ENCODE measurements around the gene EIPR1.

Gene EIPR1

DNA sequence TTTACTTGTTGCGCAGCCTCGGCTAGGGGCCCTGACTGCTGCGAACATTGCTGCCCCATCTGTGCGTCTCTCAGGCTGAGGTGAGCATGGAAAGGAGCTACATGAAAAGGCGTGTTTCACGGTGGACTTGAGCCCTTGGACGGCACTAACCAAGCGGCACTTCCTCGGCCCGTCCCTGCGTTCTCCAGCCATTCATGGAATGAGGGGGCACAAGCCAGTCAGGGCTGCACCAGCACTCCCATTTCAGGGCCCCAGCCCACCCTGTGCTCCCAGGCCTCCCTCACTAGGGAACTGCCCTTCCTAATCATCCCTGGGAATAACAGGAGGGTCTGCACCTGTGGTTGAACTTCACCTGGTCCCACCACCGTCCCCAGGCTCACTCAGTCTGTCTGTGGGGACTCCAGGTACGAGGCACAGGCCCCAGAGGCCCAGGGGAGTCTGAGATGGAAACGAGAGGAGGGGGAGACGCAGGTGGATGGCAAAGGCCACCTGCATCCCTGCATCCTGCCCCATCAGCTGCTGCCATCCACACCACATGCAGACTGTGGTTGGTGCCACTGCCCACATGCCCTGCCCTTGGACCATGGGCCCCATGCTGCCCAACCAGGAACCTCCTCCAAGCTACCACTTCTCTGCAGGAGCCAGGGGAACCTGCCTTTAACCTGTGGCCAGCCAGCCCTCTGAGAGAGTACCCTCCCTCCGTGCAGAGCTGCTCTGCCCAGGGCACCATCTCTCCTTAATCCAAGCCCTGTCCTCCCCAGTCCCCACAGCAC is 99.7 kb downstream of the EIPR1 start:
- DNase-seq (ENCODE audit: low read depth in 4 of 4, low spot score in 1 of 4) = no peak

DNA sequence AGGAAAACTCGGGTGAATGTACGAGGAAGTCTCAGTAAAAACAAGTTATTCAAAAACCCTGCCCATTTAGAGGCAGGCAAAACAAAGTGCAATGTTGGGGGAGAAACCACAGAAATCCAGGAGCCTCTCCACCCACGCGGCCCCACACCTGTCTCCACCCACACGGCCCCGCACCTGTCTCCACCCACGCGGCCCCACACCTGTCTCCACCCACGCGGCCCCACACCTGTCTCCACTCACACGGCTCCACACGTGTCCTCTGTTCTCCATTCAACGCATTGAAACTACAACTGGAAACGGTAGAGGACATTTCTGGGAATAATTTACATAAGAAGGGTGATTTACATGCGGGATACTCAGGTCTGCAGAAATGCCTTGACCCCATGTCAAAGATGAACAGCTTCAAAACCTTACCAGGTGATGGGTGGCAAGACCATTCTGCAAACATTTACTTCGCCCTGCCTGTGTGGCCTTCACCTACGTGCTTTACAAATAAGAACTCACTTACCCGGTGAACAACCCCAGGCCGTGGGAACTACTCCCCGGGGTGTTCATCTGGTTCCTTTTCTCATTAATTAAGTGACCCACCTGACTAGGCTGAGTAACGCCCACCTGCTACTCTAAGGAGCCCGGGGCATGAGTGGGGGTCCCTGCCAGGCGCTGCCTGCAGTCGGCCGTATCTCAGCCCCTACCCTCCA is 100.4 kb downstream of the EIPR1 start:
- no peak for DNase-seq (ENCODE audit: low read depth in 4 of 4, low spot score in 1 of 4)

DNA sequence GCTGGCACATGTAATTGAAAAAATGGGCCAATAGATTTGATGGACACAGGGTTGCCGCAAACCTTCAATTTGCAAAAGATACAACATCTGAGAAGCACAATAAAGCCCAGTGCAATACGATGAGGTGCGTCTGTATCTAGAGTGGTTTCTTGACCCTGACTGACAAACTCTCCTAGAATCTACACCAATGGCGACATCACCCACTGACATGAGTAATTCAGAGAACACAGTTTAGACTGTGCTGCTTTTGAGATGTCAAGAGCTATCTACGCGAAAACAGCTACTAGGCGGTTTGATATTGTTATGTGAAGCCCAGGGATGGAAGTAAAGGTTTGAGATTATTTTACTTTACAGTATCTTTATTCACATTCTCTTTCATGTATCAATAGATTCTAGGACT is 104.9 kb downstream of the EIPR1 start:
- DNase-seq (ENCODE audit: low read depth in 4 of 4, low spot score in 1 of 4) = no peak

DNA sequence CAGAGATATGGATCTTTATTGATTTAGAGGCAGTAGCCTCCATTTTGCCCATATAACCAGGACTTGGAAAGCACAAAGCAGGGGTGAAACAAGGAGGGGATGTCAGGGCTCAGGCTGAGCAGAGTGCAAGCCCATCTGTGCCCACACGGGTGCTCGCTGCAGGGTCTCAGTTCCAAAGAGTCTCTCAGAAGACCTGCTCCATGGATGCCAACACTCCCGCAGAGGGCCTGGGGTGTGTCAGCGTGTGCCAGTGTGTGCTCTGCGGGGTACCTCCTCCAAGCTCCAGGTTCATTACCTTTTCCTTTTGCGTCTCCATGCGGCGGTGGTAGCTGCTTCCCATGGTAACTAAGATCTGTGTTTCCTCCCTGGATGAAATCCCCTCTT is 107.5 kb downstream of the EIPR1 start:
- no peak for DNase-seq (ENCODE audit: low read depth in 4 of 4, low spot score in 1 of 4)

DNA sequence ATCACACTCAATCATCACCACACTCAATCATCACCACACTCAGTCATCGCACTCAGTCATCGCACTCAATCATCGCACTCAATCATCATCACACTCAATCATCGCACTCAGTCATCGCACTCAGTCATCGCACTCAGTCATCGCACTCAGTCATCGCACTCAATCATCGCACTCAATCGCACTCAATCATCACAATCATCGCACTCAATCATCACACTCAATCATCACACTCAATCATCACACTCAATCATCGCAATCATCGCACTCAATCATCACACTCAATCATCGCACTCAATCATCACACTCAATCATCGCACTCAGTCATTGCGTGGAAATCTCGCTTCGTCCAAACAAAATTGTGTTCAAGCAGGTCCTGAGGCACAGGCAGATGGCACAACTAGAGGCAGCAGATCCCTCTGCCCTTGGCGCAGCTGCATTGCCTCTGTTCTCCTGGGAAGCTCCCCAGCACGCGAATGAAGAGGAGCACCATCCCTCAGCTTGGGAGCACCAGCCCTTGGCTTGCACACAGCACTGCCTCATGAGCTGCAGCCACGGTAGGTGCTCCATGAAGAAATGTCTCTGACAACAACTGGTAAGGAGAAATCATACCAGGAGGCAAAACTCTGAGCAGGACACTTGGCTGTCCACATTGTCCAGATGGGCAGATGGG is 108.1 kb downstream of the EIPR1 start:
- no peak for DNase-seq (ENCODE audit: low read depth in 4 of 4, low spot score in 1 of 4)

DNA sequence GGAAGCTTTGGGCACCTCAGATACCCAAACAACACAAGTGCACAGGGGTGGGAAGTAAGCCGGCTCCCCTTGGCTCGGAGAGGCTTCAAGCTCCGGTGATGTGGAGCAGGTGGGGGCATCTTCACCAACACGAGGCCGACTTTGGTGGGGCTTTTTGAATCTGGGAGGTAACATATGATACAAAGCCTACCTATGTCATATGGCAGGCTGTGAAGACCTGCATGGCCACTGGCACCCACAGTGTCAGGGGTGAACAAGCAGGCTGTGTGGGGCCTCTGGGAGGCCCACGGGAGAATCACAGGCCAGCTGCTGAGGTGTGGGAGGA is 109.0 kb downstream of the EIPR1 start:
- DNase-seq (ENCODE audit: low read depth in 4 of 4, low spot score in 1 of 4) = no peak

DNA sequence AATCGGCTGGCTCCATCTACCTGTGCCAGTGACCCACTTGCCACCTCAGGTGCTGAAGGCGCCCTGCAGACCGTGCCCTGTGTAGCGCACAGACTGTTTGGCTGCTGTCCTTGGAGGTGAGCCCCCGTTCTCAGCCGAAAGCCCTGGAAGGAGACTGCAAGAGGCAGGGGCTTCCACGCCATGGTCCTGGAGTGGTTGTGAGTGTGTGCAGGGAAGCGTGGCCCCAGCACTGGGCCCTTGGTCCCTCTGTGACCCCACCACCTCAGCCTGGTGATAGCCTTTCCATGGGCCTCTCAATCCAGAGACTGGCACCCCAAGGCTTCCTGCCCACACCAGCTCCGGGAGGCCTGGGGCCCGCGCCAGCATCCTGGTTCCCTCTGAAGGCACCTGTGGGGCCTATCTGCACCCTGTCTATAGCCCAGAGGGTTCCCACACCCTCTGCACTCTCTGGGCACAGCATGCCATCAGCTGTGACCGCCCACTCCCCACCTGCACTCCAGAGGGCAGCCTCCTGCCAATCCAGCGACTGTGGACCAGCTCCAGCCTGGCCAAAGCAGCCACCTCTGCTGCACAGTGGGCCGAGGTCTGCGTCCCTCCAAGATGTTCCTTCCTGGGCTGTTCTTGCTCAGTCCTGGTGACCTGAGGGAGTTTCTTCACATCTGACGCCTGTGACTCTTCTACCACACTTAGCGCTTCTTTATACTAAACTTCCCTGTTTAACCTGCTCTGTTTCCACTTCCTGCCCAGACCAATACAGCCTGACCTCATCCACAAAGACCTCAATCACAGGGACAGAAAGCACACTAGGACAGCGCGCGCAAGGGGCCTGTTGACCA is 109.5 kb downstream of the EIPR1 start:
- DNase-seq (ENCODE audit: low read depth in 4 of 4, low spot score in 1 of 4) = no peak

DNA sequence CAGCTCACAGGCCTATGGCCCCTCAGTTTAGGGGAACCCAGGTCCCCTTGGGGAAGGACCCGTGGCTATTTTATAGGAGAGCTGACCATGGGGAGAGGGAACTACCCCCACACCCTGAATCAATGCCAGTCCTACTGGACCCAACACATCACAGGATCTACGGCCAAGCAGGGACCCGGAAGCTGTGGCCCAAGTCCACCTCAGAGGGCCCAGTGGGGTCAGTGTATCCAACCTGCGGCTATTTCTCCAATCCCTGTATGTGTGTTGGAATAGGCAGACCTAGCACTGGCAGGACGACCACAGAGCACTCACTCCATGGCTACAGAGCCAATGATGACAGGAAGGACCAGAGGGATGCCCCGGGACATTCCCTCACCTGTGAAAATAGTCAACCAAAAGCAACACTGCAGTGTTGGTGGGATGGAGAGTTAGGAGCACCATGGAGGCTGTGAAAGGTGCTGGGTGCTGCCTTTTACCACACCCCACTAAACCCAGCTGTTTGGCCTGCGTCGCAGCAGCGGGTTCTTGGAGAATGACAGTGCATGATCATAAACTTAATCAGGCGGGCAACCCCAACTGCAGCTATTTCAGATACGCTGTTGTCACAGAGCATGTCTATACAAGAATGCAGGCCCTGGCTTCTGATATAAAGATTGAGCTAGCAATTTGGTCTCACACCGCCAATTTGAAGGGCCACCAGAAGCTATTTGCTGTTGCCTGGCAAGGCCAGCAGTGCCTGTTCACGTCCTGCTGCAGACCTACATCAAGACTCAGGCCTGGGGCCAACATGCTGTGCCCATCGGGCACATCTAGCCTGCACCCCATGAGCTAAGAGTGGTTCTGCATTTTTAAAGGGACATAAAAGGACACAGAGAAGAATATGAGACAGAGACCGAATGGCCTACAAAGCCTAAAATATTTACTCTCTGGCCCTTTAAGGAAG is 110.4 kb downstream of the EIPR1 start:
- DNase-seq (ENCODE audit: low read depth in 4 of 4, low spot score in 1 of 4) = no peak

DNA sequence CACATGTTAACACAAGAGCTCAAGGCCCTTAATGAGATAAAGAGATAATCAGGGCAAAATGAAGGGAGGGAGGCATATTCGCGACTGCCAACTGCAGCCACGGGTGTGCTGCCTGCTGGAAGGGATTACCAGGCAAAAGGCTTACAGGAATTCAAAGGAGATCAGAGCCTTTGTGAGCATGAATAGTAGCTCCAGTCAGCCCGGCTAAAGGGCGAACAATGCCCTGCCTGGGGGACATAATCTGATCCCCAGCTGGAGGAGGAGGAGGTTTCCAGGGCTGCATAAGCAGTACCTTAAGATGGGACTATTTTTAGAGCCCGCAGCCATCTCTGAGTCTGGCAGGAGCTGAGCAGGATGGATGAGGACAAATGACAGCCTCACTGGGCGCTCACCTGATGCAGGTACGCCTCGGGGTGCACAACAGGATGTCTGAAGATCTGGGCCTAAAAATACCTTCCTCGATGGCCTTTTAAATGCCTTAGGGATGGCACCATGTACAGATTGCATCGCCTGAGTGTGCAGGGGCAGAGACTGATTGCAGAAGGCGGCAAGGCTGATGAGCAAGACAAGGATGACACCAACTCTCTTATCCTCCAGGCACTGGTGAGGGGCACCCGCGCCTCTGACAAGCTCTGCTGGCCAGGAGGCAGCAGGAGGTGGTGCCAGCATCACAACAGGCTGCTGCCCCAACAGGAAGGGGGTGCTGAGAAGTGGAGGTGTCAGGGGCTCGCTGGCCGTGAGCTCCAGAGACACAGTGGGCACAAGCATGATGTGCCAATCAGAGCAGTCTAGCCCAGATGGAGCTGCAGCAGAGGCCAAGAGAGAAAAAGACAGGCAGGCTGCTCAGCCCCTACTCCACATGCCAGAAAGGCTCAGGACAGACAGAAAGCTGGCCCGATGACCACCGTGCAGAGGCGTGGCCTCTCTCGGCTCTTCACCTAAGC is 111.4 kb downstream of the EIPR1 start:
- DNase-seq (ENCODE audit: low read depth in 4 of 4, low spot score in 1 of 4) = no peak

DNA sequence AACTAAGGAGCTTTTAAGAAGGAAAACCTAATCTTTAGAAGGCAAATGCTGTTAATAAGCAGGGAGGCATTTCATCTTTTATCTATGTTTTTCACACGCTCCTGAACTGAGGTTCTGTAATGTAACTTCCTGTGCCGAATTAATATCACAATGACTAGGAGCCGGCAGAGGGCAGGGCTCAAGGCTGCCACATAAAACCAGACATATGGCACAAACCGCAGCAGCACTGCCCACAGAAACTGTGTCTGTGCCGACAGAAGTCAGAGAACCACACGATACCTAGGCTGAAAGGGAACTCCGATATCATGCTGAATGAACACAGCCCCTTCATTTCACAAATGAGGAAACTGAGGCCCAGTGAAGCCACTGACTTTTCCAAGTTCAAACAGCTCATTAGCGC is 112.1 kb downstream of the EIPR1 start:
- DNase-seq (ENCODE audit: low read depth in 4 of 4, low spot score in 1 of 4) = no peak

DNA sequence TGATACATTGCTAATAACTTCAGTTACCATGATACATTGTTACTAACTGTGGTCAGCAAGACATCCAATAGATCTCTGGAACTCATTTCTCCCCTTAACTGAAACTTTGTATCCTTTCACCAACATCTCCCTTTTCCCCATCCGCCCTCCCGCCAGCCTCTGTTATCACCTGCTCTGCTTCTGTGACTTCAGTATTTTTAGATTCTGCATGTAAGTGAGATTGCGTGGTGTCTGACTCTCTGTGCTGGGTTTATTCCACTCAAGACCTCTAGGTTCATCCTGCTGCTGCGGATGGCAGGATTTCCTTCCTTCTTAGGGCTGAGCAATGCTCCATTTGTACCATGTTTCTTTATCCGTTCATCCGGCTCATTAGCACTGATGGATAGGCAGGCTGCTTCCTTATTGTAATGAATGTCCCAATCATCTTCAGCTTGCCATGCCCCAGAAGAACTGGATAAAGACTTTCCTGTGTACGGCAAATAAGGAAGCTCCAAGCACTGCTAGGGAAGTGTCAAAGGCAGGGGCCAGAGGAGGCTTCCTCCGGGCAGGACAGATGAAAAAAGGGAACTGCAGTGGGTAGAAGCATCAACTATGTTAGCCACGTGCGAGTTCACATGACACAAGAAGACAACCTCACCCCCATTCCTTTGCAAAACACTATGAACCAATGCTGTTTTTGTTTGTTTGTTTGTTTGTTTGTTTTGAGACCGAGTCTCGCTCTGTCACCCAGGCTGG is 113.4 kb downstream of the EIPR1 start:
- DNase-seq (ENCODE audit: low read depth in 4 of 4, low spot score in 1 of 4) = no peak

DNA sequence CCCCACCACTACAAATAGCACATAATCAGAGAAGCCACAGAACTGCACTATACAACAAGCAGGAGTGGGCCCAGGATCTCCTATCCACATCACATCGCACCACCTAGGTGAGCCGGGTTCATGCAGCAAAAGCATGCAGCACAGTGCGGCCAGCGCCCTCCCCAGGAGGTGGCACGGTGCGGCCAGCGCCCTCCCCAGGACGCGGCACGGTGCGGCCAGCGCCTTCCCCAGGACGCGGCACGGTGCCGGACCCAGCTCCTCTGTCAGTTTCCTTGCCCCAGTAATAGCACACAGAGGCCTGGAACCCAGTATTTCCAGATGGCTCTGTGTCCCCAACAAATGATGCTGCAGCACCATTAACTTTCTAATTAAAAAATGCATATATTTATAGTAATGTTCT is 114.1 kb downstream of the EIPR1 start:
- no peak for DNase-seq (ENCODE audit: low read depth in 4 of 4, low spot score in 1 of 4)

DNA sequence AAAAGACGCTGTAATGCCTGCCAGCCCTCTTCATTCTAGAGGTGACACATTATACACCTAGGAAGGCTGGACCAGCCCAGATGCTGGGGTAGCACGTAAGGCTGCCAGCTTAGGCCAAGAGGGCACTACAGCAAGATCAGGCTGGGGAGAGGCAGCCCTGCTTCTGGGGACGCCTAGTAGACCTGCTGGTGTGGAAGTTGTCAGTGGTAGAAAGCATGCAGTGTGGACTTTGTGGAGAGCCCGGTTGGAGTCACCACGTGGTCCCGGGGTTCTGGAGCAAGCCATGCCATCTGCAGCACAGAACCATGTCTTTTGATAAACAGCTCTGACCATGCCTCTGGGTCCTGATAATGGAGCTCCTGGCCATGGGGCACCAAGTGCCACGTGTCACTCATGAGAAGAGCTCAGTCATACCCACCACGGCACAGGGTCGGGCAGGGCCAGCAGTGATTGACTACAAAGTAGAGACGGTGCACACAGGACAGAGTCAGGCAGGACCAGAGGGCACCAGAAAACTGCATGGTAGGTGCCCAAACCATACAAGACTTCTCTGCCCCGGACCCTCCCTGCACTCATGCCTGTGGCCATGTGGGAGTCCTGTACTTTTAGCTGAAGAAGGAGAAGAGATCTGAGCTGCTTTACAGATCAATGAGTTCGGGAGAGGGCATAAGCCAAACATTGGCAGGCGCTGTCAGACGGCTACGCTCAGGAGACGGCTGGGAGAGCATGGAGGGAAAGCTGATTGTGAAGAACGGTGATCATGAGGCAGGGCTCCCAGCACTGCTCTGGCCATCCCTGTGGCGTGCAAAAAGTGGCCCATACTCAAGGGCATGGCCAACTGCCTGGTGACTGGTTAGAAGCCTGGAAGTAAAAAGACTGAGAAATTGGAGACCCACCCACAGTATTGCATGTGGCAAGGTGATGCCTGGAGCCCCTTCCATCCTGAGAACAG is 114.9 kb downstream of the EIPR1 start:
- DNase-seq (ENCODE audit: low read depth in 4 of 4, low spot score in 1 of 4) = no peak

DNA sequence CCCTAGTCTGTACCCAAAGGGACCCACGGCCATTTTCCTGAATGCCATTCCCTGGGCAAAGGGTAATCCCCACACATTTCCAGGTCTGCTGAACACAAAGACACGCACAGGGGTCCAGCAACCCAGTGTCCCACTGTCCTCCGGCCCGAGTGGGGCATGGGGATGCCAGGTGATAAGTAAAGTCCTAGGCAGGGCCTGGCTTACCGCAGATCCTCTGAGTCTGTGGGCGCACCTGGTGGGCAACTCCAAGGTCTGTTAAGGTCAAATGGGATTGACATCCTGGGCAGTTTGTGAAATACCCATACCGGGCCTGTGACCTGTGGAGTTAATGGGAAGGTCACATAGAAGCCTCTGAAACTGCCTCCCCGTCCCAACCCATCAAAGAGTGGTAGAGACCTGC is 116.1 kb downstream of the EIPR1 start:
- no peak for DNase-seq (ENCODE audit: low read depth in 4 of 4, low spot score in 1 of 4)

DNA sequence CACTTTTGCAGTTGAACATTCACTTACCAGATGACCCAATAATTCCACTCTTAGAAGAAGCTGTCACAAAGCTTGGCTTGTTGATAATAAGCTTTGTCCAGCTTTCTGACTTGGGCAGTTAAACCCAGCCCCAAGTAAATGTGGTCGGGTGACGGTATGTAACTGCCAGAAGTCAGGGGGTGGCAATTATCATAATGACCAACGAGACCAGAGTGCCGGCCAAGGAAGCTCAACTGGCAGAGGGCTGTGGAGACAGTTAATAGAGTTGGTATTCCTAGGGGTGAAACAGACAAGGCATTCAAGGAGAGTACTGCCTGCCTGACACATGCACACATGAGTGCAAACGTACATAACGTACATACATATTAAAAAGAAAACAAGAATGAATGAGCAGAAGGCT is 116.7 kb downstream of the EIPR1 start:
- DNase-seq (ENCODE audit: low read depth in 4 of 4, low spot score in 1 of 4) = no peak

DNA sequence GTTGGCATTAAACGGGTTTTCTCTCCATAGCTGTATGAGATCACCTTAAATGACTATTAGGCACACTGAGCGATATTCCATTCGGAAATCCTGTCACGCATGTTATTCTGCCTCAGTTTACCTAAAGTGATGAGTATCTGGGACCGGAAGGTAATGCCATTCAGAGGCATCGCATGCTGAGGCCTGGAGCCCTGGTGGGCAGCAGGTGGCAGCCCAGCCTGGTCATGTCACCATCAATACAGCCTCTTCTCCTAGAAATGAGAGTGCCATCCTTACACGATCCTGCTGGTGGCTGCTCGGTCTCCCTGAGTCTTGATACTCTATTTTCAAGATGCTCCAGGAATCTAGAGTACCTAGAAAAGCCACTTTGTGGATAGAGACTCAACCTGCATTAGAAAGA is 119.8 kb downstream of the EIPR1 start:
- DNase-seq (ENCODE audit: low read depth in 4 of 4, low spot score in 1 of 4) = no peak

DNA sequence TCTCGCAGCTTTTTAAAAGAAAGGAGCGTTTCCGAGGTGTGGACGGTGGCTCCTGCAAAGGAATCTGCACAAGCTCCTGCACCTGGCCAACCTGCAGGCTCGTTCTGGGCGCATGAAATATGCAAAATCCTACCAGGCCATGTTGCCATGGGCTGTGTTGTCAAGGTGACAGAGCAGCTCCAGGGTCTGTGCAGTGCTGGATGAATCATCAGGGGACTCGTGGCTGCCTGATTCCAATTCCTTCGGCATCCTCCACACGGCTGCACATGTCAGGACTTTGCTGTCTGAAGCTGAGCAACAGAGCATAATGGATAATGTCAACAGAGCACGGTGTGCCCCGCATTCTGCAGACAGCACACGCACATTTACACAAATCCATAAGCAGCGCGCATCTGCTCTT is 120.5 kb downstream of the EIPR1 start:
- no peak for DNase-seq (ENCODE audit: low read depth in 4 of 4, low spot score in 1 of 4)

DNA sequence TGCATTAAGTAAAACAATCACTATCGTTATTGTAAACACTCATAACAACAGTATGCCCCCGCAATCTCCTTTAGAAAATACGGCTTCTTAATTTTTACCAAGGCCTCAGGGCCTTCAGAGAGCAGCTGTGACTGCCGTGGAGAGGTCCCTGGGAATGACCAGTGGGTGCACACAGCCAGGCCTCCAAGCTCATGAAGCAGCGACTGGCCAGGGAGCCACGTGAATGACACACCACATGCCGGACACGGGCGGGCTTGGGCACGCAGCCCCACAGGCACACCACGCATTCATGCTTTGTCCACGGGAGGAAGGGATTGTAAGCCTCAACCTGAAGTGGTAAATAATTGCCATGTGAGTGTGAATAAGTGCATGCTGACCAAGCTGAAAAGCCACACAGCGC is 121.0 kb downstream of the EIPR1 start:
- no peak for DNase-seq (ENCODE audit: low read depth in 4 of 4, low spot score in 1 of 4)

Measured in stimulated activated CD4-positive, alpha-beta T cell treated with anti-CD3 and anti-CD28 coated beads, Interleukin-1b, Interleukin-23, amount 100 ng/mL, for 24 hours (primary cell).